OCI-LY7 (cell line): Measurements from ENCODE around the gene AMY2B.
"Not testable (repeated sequence)": the region's sequence is repeated elsewhere in the genome, so short reads cannot be mapped to it uniquely, and the experiment has no call there.

Source experiments
- CTCF ChIP-seq: fragments of 200-600 bp; sonication (generic); conservative IDR thresholded peaks from 2 replicates; pipeline ENCODE4 v1.5.1; 2014; ENCODE audit warnings: mild to moderate bottlenecking, antibody characterized with exemption, low read length, moderate library complexity, mixed read lengths
- EZH2phosphoT487 ChIP-seq: fragments of 200-600 bp; sonication (generic); IDR thresholded peaks from 2 replicates; pipeline ENCODE4 v1.6.1; 2018; ENCODE audit warnings: low read depth, borderline replicate concordance, mild to moderate bottlenecking, mixed run types, antibody characterized with exemption, low read length, moderate library complexity, mixed read lengths

- not testable (repeated sequence) for TF ChIP-seq CTCF, EZH2phosphoT487
Observed at GRCh38 chr1:103616994-103617477, 45.6 kb downstream of the AMY2B start, which contains the start of gene AMY2A.
